Fibroblast of lung (primary cell): ENCODE measurements around the gene SH2D6. TPM values are rescaled to one million over a fixed set of nuclear protein-coding genes. Genes with fewer than 3 reads are reported as not detected.

ENCODE experiments used
- DNase-seq, 2 donors: peaks; one replicate each; pipeline versions ENCODE4 v3.0.0 to v3.0.0-alpha.2; 2010; ENCODE audit warnings: low read depth in 2 of 2
- H2AFZ ChIP-seq: 2 replicates; pipeline ENCODE4 v1.5.1; 2012; ENCODE audit warnings: low read length, control low read depth, inconsistent platforms
- H3K27ac ChIP-seq: 2 replicates; pipeline ENCODE4 v1.5.1; 2011; ENCODE audit warnings: low read length, control low read depth; ENCODE audit not compliant: insufficient read depth
- H3K27me3 ChIP-seq: 2 replicates; pipeline ENCODE4 v1.5.1; 2011; ENCODE audit warnings: mild to moderate bottlenecking, low read length; ENCODE audit not compliant: control insufficient read depth, insufficient read depth
- H3K36me3 ChIP-seq: 2 replicates; pipeline ENCODE4 v1.5.1; 2011; ENCODE audit warnings: low read length; ENCODE audit not compliant: control insufficient read depth, insufficient read depth
- H3K4me1 ChIP-seq: 2 replicates; pipeline ENCODE4 v1.5.1; 2011; ENCODE audit warnings: low read length; ENCODE audit not compliant: control insufficient read depth, insufficient read depth; ENCODE audit errors: extremely low read depth
- H3K4me2 ChIP-seq: 2 replicates; pipeline ENCODE4 v1.5.1; 2011; ENCODE audit warnings: low read length, control low read depth; ENCODE audit not compliant: insufficient read depth; ENCODE audit errors: extremely low read depth
- H3K4me3 ChIP-seq, 4 experiments: fragments of 200-600 bp in 1 of 4; sonication (generic) in 1 of 4; replicated peaks in 1 of 4; 2 replicates each; pipeline ENCODE4 v1.5.1; 2011 to 2016; ENCODE audit warnings: low read length in 4 of 4, low read depth in 3 of 4, mild to moderate bottlenecking in 3 of 4, control low read depth in 2 of 4, inconsistent platforms in 1 of 4, mixed read lengths in 1 of 4; ENCODE audit not compliant: insufficient read depth in 1 of 4; ENCODE audit errors: control extremely low read depth in 1 of 4
- H3K79me2 ChIP-seq: 2 replicates; pipeline ENCODE4 v1.5.1; 2012; ENCODE audit warnings: mild to moderate bottlenecking, low read length, inconsistent platforms; ENCODE audit not compliant: control insufficient read depth, insufficient read depth
- H3K9ac ChIP-seq: 2 replicates; pipeline ENCODE4 v1.5.1; 2011; ENCODE audit warnings: mild to moderate bottlenecking, low read length, control low read depth; ENCODE audit not compliant: insufficient read depth
- H3K9me3 ChIP-seq: 2 replicates; pipeline ENCODE4 v1.5.1; 2012; ENCODE audit warnings: low read depth, low read length; ENCODE audit not compliant: control insufficient read depth, insufficient read depth
- H4K20me1 ChIP-seq: 2 replicates; pipeline ENCODE4 v1.5.1; 2011; ENCODE audit warnings: low read length; ENCODE audit not compliant: control insufficient read depth, insufficient read depth; ENCODE audit errors: extremely low read depth
- CTCF ChIP-seq, 2 donors: IDR thresholded peaks in 1 of 2; conservative IDR thresholded peaks in 1 of 2; 1 replicate in 1 of 2; 2 replicates in 1 of 2; pipeline ENCODE4 v1.5.1; 2011 to 2012; ENCODE audit warnings: low read length in 2 of 2, control low read depth in 1 of 2, inconsistent platforms in 1 of 2, low read depth in 1 of 2, mild to moderate bottlenecking in 1 of 2
- EZH2 ChIP-seq: IDR thresholded peaks from 2 replicates; pipeline ENCODE4 v1.5.1; 2012; ENCODE audit warnings: low read length, control low read depth, mild to moderate bottlenecking; ENCODE audit errors: missing control alignments
- polyA plus RNA-seq, 2 donors: library from polyadenylated mRNA; depleted of rRNA in 1 of 2; stranded (reverse) in 1 of 2; unstranded in 1 of 2; fragments of >200 nt; gene quantifications; 2 replicates each; pipeline ENCODE4 v1.2.1, GENCODE V29; 2011 to 2012; ENCODE audit warnings: missing spikeins in 1 of 2
- total RNA-seq: library from RNA; depleted of rRNA; stranded (reverse); fragments of >200 nt; gene quantifications from 2 replicates; pipeline ENCODE4 v1.2.1, GENCODE V29; 2014

Gene SH2D6
- total and polyA plus RNA-seq, 2 donors (not counting 1 experiment from before 2014, with no cell fraction given) = 0.16 to 2.1 TPM

DNA sequence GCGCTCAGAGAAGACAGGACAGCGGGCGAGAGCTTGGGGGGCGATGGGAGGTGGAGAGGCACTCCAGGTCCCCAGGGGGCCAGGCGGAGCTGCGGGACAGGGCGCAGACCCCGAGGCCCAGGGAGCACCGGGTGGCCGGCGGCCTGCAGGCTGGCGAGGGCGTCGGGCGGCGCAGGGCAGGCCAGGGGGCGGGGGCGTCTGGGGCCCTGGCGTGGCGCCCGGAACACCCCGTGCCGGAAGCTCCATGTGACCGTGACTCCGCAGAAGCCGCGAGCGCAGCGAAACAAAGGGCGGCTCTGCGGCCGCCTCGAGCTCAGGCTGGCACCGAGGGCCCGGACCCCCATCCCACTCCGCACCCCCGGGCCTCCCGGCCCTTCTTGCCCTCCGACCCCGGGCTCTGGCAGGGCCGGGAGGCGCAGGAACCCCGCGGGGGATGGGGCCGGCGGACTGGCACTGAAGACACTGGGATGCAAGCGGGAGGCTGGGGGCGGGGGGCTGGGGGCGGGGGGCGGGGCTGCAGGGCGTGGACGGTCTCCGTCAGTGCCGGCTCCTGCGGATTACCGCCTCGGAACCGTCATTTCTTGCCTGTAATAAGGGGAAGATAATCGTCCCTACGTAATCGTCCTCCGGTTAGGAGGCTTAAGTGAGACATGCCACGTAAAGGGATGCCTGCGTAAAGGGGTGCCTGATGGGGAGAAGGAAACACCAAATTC, 19.1 kb downstream of the SH2D6 start:
- Histone ChIP-seq H3K79me2 (no peaks in the 10 kb centered on the region), H3K9me3 (no peaks in the 10 kb centered on the region), H2AFZ (peak overlapping the region; percentile 70), H3K4me2 (peak overlapping the region; percentile 79), H3K4me1 (peaks cover 30% of the 10 kb centered on the region), H3K27ac (peak overlapping the region; percentile 80), H4K20me1 (no peaks in the 10 kb centered on the region), H3K9ac (peak overlapping the region; percentile 63), H3K4me3 (peak overlapping the region in 3 of 4 experiments; percentile 22 to 46 (median 25)), H3K36me3 (no peaks in the 10 kb centered on the region), H3K27me3 (no peaks in the 10 kb centered on the region)
- TF ChIP-seq CTCF (conservative IDR thresholded peaks at IDR 0.05 in 1 of 2, IDR thresholded peaks at IDR 0.05 in 1 of 2; ENCODE audit: low read depth in 1 of 2, low read length in 2 of 2) (no peak), EZH2 (no peak)
- peak; percentile 83 to 93 for DNase-seq

DNA sequence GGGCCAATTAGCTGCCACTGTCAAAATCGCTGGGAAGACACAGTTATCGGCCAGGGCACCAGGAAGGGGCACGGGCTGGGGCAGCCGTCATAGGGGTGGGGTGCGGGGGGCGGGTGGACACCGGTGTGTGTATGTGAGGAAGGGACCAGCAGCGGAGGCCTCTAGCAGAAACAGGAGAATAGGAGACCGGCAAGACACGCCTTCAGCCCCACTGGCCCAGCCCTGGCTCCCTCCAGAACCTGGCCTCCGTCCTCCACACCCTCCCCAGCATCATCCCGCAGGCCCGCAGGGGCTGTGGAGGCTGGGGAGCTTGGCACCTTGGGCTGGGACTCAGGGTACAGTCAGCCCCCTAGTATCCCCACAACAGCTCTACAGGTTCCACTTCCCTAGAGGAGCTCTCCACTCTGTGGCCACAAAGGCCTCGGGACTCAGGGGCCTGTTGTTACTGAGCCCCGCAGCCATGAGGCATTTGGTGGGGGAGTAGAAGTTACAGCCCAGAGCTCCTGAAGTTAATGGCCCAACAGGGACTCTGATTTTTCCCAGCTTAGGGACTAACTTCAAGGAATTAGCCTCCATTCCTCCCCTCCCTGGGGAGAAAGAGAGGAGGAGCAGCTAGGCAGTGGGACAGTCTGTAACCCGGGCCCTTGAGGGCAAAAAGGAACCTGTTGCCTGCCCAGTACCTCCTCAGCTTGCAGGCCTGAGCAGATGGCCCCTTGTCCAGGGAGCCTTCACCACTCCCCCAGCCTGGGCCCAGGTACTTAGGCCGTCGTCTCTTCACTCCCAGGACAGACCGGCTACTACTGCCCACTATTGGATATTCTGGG, 19.9 kb downstream of the SH2D6 start:
- Histone ChIP-seq H2AFZ (peak overlapping the region; percentile 70), H3K4me3 (peak overlapping the region in 3 of 4 experiments; percentile 22 to 29 (median 25)), H3K27ac (peak overlapping the region; percentile 80)

More for the DNA sequence above, 19.9 kb downstream of the SH2D6 start:
- peak overlapping the region; percentile 79 for H3K4me2 ChIP-seq
- H4K20me1 ChIP-seq = no peaks in the 10 kb centered on the region
- no peaks in the 10 kb centered on the region for H3K27me3 ChIP-seq
- H3K36me3 ChIP-seq = no peaks in the 10 kb centered on the region
- H3K4me1 ChIP-seq = peaks cover 23% of the 10 kb centered on the region
- H3K9ac ChIP-seq = peak overlapping the region; percentile 51
- no peaks in the 10 kb centered on the region for H3K79me2 ChIP-seq
- H3K9me3 ChIP-seq = no peaks in the 10 kb centered on the region
- no peak for TF ChIP-seq EZH2
- no peak for TF ChIP-seq CTCF (conservative IDR thresholded peaks at IDR 0.05 in 1 of 2, IDR thresholded peaks at IDR 0.05 in 1 of 2; ENCODE audit: low read depth in 1 of 2, low read length in 2 of 2)
- DNase-seq = no peak
